Measurements from ENCODE around the gene ZBTB38.

ZBTB38 gene

GRCh38 chr3:141379250-141379966 is 11.1 kb downstream of the ZBTB38 start:
- H3K4me3 ChIP-seq, result no peak overlapping the region
- H3K9me3 ChIP-seq, result no peaks in the 10 kb centered on the region
- no peak for DNase-seq (ENCODE audit: low spot score in 2 of 2)
- in situ Hi-C loops (cut with MboI; ENCODE audit: low sequenced_read_pairs), result no loop called here
- H3K4me1 ChIP-seq, result no peaks in the 10 kb centered on the region
- H3K36me3 ChIP-seq (replicated peaks), result no peaks in the 10 kb centered on the region
- no peaks in the 10 kb centered on the region for H3K27me3 ChIP-seq (ENCODE audit: low read depth)

DNA sequence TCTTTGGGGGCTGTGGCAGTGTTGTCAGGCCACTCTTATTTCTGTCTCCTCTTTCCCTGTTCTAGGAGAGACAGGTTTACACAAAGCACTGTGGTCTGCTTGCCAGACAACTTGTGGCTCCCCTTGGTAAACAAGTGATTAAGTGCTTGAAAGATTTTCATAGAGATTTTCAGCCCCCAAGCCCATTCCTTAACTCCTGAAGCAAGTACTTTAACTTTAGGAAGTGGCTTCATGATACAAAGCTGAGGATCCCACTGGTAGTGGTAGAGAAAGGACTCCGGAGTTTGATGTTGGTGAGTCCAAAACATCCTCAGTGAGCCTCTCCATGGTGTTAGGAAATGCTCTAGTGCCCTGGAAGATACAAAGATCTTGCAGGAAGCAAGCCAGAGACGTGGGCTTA is 12.0 kb downstream of the ZBTB38 start:
- no peaks in the 10 kb centered on the region for H3K27me3 ChIP-seq (ENCODE audit: low read depth)
- H3K4me1 ChIP-seq, result no peaks in the 10 kb centered on the region
- H3K36me3 ChIP-seq (replicated peaks), result no peaks in the 10 kb centered on the region
- H3K9me3 ChIP-seq, result no peaks in the 10 kb centered on the region
- no peak for DNase-seq (ENCODE audit: low spot score in 2 of 2)
- in situ Hi-C loops (cut with MboI; ENCODE audit: low sequenced_read_pairs), result no loop called here
- no peak overlapping the region for H3K4me3 ChIP-seq

GRCh38 chr3:141380987-141381386 is 12.7 kb downstream of the ZBTB38 start:
- in situ Hi-C loops (cut with MboI; ENCODE audit: low sequenced_read_pairs), result no loop called here
- Histone ChIP-seq H3K27me3 (ENCODE audit: low read depth) (peaks cover 4% of the 10 kb centered on the region), H3K4me3 (no peak overlapping the region), H3K4me1 (no peaks in the 10 kb centered on the region), H3K36me3 (replicated peaks) (no peaks in the 10 kb centered on the region), H3K9me3 (no peaks in the 10 kb centered on the region)
- DNase-seq (ENCODE audit: low spot score in 2 of 2), result no peak

DNA sequence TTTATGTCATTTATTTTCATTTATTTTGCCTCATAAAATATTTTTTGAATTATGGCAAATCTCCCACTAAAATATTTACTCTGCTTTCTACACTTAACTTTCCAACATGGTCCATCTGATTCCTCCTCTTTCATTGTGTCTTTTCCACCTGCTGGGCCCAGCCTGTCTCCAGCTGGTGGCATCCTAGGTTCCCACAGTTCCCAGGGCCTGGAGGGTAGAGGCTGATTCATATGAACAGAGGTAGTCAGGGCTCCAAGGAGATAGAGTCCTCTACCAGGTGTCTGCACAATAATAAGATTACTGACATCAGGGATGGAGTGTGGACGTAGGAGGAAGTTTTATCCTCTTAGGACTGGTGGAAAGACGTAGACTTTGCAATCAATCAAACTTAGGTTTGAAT is 14.3 kb downstream of the ZBTB38 start:
- H3K9me3 ChIP-seq, result no peaks in the 10 kb centered on the region
- H3K4me1 ChIP-seq, result no peaks in the 10 kb centered on the region
- no peak for DNase-seq (ENCODE audit: low spot score in 2 of 2)
- H3K27me3 ChIP-seq (ENCODE audit: low read depth), result peaks cover 6% of the 10 kb centered on the region
- no peak overlapping the region for H3K4me3 ChIP-seq
- H3K36me3 ChIP-seq (replicated peaks), result no peaks in the 10 kb centered on the region
- in situ Hi-C loops (cut with MboI; ENCODE audit: low sequenced_read_pairs), result no loop called here

GRCh38 chr3:141383555-141384129 is 15.3 kb downstream of the ZBTB38 start:
- in situ Hi-C loops (cut with MboI; ENCODE audit: low sequenced_read_pairs), result no loop called here
- no peak for DNase-seq (ENCODE audit: low spot score in 2 of 2)
- H3K27me3 ChIP-seq (ENCODE audit: low read depth), result peaks cover 6% of the 10 kb centered on the region
- H3K9me3 ChIP-seq, result no peaks in the 10 kb centered on the region
- H3K4me3 ChIP-seq, result no peak overlapping the region
- no peaks in the 10 kb centered on the region for H3K4me1 ChIP-seq
- H3K36me3 ChIP-seq (replicated peaks), result no peaks in the 10 kb centered on the region

GRCh38 chr3:141384157-141384556 is 15.9 kb downstream of the ZBTB38 start:
- Histone ChIP-seq H3K36me3 (replicated peaks) (no peaks in the 10 kb centered on the region), H3K4me1 (no peaks in the 10 kb centered on the region), H3K4me3 (no peak overlapping the region), H3K9me3 (no peaks in the 10 kb centered on the region), H3K27me3 (ENCODE audit: low read depth) (peaks cover 6% of the 10 kb centered on the region)
- no peak for DNase-seq (ENCODE audit: low spot score in 2 of 2)
- in situ Hi-C loops (cut with MboI; ENCODE audit: low sequenced_read_pairs), result no loop called here

- no peaks in the 10 kb centered on the region; the same call in 1 of the 2 replicates for H3K4me1 ChIP-seq
- H3K4me3 ChIP-seq, result no peak overlapping the region
- DNase-seq (ENCODE audit: low spot score in 2 of 2), result no peak
- no peaks in the 10 kb centered on the region for H3K36me3 ChIP-seq (replicated peaks)
- peaks cover 6% of the 10 kb centered on the region for H3K27me3 ChIP-seq (ENCODE audit: low read depth)
- no peaks in the 10 kb centered on the region for H3K9me3 ChIP-seq
- in situ Hi-C loops (cut with MboI; ENCODE audit: low sequenced_read_pairs), result no loop called here
Measured at GRCh38 chr3:141384575-141384974, 16.3 kb downstream of the ZBTB38 start.

DNA sequence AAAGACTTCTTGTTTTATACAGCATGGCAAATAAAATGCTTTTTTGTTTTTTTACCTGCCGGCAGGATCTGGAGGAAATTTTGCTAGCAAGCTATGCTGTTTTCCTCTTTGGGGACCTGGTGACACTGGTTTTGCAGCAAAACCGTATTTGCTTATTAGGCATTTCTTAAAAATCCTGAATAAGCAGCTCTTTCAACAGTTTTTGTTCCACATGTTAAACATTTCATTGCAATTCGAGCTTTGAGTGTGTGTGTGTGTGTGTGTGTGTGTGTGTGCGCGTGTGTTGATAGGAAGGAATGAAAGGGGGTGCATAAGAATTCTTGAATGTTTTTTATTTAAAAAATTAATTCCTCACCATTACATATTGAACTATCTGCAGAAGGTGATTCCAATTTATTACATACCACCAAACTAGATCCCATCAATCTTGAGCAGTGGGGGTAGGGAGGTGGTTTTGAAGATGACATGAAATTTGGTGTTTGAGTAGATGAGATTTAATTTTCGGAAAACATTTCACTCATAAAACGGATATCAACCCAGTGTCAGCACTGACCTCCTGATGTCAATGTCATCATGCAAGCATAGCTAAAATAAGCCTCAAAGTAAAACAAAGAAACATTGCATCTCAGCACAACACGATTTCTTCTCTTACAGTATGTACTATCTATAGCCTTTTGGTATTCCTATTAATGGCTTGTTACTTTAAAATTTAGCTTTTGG is 17.3 kb downstream of the ZBTB38 start:
- peaks cover 6% of the 10 kb centered on the region for H3K27me3 ChIP-seq (ENCODE audit: low read depth)
- H3K4me3 ChIP-seq, result no peak overlapping the region
- in situ Hi-C loops (cut with MboI; ENCODE audit: low sequenced_read_pairs), result no loop called here
- H3K36me3 ChIP-seq (replicated peaks), result no peaks in the 10 kb centered on the region
- H3K9me3 ChIP-seq, result no peaks in the 10 kb centered on the region
- no peak for DNase-seq (ENCODE audit: low spot score in 2 of 2)
- H3K4me1 ChIP-seq, result no peaks in the 10 kb centered on the region; the same call in 1 of the 2 replicates

GRCh38 chr3:141386126-141386488 is 17.8 kb downstream of the ZBTB38 start:
- Histone ChIP-seq H3K4me3 (no peak overlapping the region), H3K36me3 (replicated peaks) (no peaks in the 10 kb centered on the region), H3K4me1 (no peaks in the 10 kb centered on the region; the same call in 1 of the 2 replicates), H3K27me3 (ENCODE audit: low read depth) (peaks cover 6% of the 10 kb centered on the region), H3K9me3 (no peaks in the 10 kb centered on the region)
- DNase-seq (ENCODE audit: low spot score in 2 of 2), result no peak
- in situ Hi-C loops (cut with MboI; ENCODE audit: low sequenced_read_pairs), result no loop called here

- H3K36me3 ChIP-seq (replicated peaks), result no peaks in the 10 kb centered on the region
- H3K9me3 ChIP-seq, result no peaks in the 10 kb centered on the region
- in situ Hi-C loops (cut with MboI; ENCODE audit: low sequenced_read_pairs), result no loop called here
- H3K27me3 ChIP-seq (ENCODE audit: low read depth), result peaks cover 6% of the 10 kb centered on the region
- H3K4me1 ChIP-seq, result peaks cover under 1% of the 10 kb centered on the region; the same call in 1 of the 2 replicates
- no peak overlapping the region for H3K4me3 ChIP-seq
- no peak for DNase-seq (ENCODE audit: low spot score in 2 of 2)
Measured at GRCh38 chr3:141386611-141387111, 18.4 kb downstream of the ZBTB38 start.

GRCh38 chr3:141387516-141387915 is 19.2 kb downstream of the ZBTB38 start:
- Histone ChIP-seq H3K27me3 (ENCODE audit: low read depth) (peaks cover 6% of the 10 kb centered on the region), H3K4me1 (peaks cover 5% of the 10 kb centered on the region; the same call in 1 of the 2 replicates), H3K36me3 (replicated peaks) (no peaks in the 10 kb centered on the region), H3K9me3 (no peaks in the 10 kb centered on the region), H3K4me3 (no peak overlapping the region)
- no peak for DNase-seq (ENCODE audit: low spot score in 2 of 2)
- in situ Hi-C loops (cut with MboI; ENCODE audit: low sequenced_read_pairs), result no loop called here

DNA sequence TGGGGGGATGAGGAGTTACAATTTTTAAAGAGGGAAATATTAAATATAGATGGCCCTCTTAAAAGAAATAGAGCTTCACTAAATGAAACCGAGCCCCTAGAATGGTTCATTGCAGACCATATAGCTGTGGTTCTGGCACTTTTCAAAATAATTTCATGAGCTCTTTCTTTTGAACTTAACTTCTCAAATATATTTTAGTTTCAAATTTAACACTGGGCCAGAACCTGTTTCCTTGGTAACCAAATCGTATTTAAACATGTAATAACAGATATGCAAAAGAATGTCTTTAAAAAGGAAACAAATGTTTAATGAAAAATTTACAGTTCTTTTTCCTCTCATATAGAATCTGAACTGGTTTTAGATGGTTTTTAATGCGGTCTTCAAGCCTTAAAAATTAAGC is 20.1 kb downstream of the ZBTB38 start:
- Histone ChIP-seq H3K27me3 (ENCODE audit: low read depth) (peaks cover 6% of the 10 kb centered on the region), H3K4me1 (peaks cover 12% of the 10 kb centered on the region), H3K36me3 (replicated peaks) (no peaks in the 10 kb centered on the region), H3K9me3 (no peaks in the 10 kb centered on the region), H3K4me3 (no peak overlapping the region)
- DNase-seq (ENCODE audit: low spot score in 2 of 2), result no peak
- in situ Hi-C loops (cut with MboI; ENCODE audit: low sequenced_read_pairs), result no loop called here

GRCh38 chr3:141388823-141389621 is 20.7 kb downstream of the ZBTB38 start:
- H3K27me3 ChIP-seq (ENCODE audit: low read depth), result peaks cover 6% of the 10 kb centered on the region
- in situ Hi-C loops (cut with MboI; ENCODE audit: low sequenced_read_pairs), result no loop called here
- DNase-seq (ENCODE audit: low spot score in 2 of 2), result no peak
- peaks cover 15% of the 10 kb centered on the region for H3K4me1 ChIP-seq
- H3K36me3 ChIP-seq (replicated peaks), result no peaks in the 10 kb centered on the region
- H3K9me3 ChIP-seq, result no peaks in the 10 kb centered on the region
- no peak overlapping the region for H3K4me3 ChIP-seq

Measured in HAP-1 (cell line).